Coronary artery (tissue), 2 donors: ENCODE data around the gene GPC6.

Experiments used
- DNase-seq: peaks from one replicate; pipeline ENCODE4 v3.0.0-alpha.2; 2017; ENCODE audit warnings: low spot score
- H3K27ac ChIP-seq, 2 donors: fragments of 200-600 bp; sonication (generic); one replicate each; pipeline ENCODE4 v1.5.1; 2016 to 2019
- H3K4me3 ChIP-seq: fragments of 200-600 bp; sonication (generic); 2 replicates; pipeline ENCODE4 v1.5.1; 2016; ENCODE audit warnings: mild to moderate bottlenecking, moderate library complexity
- CTCF ChIP-seq: fragments of 200-600 bp; sonication (generic); IDR thresholded peaks from one replicate; pipeline ENCODE4 v1.5.1; 2019; ENCODE audit warnings: antibody characterized with exemption

Gene GPC6

DNA sequence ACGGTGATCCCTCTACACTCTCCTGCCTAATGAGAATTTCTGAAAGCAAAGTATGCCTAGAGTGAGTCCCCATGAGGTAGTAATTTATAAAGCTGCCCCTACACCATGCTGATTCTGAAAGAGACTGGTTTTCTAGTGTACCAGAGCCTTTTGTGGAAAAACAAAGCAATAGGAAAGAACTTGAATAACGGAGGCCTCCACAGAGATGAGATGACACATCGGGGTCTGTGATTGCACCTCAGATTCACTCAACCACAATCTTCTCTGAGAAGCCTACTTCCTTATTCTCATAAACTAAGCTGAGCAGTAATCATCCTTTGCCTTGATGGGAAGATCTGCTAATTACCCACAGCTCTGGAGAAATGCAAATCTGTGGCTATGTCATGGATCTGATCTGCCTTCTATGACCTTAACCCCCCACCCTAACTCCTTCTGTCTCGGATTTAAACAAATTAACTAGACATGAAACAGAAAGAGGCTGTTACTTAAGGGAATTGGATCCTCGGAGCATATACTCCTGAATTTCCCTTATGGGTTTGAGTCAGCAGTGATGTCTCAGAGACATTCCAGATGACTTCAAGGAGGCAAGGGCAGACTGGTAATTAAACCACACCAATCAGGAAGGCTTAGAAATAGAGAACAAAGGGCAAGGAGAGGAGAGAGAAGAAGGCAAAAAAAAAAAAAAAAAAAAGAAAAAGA, 1124.8 kb downstream of the GPC6 start:
- no peak for DNase-seq
- TF ChIP-seq CTCF: no peak
- Histone ChIP-seq H3K4me3 (no peak overlapping the region), H3K27ac (no peak overlapping the region)

DNA sequence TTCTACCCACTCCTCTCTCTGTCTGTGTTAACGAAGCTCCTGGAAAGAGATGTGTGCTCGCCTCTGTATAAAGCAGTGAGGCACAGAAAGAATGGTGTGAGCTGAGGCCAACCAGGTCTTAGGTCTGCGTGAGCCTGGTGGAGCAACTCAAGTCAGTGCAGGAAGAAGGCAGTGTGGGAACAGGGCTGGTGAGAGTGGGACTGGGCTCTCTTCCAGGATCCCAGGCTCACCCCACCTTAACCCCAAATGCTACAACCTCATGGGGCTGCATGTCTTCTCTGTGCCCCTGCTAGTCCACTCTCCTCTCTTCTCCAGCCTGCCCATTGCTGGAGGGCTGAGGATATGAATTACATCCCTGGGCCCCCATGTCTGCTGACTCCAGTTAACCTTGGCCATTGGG, 1125.5 kb downstream of the GPC6 start:
- no peak overlapping the region for H3K4me3 ChIP-seq
- no peak for TF ChIP-seq CTCF
- no peak for DNase-seq
- H3K27ac ChIP-seq: no peak overlapping the region

DNA sequence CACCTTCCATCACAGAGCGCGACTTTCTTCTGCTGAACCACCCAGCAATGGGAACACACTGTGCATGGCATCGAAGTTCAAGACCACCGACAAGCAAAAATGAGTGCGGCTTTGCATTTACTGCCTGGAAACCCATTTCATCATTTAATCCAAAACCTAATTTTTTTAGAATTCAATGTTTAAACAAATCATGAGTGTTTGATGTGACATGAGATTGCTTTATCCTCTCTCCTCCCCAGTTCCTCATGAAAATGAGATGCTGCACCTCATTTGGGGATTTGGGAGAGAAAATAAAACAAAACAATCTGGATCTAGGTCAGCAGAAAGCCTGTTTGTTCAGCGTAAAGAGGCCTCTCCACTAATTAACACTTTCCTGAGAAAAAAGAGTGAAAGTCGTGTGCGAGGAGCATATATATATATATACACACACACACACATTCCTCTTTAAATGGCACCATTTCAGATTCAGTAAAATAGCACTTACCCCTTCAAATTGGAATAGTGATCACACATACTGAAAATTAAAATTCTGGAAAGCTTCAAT, 1126.6 kb downstream of the GPC6 start:
- TF ChIP-seq CTCF: no peak
- Histone ChIP-seq H3K4me3 (no peak overlapping the region), H3K27ac (no peak overlapping the region)
- no peak for DNase-seq

DNA sequence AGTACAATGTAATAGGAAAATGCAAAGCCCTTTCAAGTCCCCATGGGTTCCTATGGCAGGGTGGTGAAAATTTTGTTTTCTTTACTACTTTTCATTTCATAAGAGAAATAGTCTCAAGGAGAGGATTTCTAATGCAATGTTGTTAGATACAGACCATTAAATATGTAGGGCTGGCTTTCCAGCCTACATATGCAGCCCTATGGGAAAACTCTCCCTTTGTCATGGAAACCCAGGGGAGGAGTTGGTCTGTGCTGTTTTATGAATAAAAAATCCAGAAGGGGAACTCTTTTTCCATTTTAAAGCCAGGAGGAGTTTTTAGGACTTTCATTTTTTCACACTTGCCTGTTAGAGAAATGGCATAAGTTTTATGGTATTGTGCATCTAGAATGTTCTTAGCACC, 1133.3 kb downstream of the GPC6 start:
- TF ChIP-seq CTCF: no peak
- Histone ChIP-seq H3K4me3 (no peak overlapping the region), H3K27ac (no peak overlapping the region)
- DNase-seq: no peak

DNA sequence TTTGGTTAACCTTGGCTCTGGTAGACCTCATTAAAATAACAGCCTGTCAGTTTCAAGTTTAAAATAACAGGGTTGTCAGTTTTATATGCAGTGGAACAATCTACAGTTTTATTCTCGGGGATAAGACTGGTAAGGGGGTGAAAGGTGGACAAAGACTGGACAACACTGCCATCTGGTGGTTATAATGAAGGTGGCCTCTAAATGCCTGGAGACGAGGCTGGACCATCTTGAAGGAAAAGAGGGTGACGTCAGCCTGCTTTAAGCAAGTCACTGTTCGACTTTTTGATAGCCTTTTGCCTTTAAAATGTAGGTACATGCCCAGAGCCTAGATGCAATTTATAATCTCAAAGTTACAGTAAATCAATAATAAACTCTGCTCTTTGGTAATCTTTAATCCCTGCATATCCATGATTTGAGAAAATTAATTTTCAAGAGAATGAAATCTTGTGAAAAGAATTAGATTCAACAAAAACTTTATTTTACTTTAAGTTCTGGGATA, 1135.9 kb downstream of the GPC6 start:
- TF ChIP-seq CTCF: peak; percentile 64
- Histone ChIP-seq H3K4me3 (no peak overlapping the region), H3K27ac (no peak overlapping the region)
- DNase-seq: no peak

DNA sequence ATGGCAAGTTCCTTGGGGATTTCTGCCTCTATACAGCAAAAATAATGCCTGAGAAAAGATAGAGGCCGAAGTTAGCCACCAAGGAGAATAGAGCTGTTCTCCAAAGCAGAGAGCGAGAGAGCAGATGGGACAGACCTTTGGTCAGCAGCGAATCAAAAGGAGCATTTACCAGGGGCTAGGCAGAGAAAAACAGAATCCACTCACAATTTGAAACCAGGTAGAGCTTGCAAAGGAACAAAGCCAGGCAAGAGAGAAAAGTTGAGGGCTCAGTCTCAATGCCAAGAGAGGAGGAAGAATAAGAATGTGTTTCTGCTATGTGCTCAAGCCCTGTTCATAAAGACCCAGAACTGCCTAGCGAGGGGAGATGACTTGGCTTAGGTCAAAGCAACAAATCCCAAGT, 1140.1 kb downstream of the GPC6 start:
- Histone ChIP-seq H3K27ac (no peak overlapping the region), H3K4me3 (no peak overlapping the region)
- TF ChIP-seq CTCF: no peak
- DNase-seq: no peak

DNA sequence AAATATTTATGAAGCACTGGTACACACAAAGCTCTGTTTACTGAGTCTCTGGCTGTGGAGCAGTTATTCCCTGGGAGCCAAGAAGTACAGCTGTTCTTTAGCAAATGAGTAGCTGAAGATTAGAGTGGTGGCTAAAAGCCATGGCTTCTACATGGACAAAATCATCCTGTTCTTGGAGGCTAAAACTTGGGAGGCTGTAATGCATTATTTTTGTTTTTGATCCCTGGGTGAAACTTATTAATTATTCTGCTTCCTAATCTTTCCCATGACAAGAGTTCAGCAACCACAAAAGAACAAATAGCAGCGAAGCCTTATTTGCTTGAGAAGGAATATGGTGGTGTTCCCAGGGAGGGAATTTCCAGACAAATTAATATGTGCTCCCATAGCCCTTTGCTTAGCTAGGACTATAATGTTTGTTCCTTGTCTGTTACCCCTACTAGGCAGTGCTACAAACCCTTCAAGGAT, 1143.4 kb downstream of the GPC6 start:
- H3K27ac ChIP-seq: no peak overlapping the region
- no peak for DNase-seq
- no peak for TF ChIP-seq CTCF
- no peak overlapping the region for H3K4me3 ChIP-seq
